ENCODE data around the gene OR5K2. TPM values are rescaled to one million over a fixed set of nuclear protein-coding genes. Genes with fewer than 3 reads are reported as not detected.
A peak's percentile ranks its signal among the peaks of the same experiment; 100 is the strongest.

The OR5K2 gene
- total and polyA plus RNA-seq, 10 of the 15 experiments (the other 5 are each of a cell fraction or from before 2014, with no cell fraction given): 0.12 TPM; not detected in 9

GRCh38 chr3:98540346-98540745 is 42.9 kb downstream of the OR5K2 start (continued):
- peak; percentile 86 for TF ChIP-seq ATF2 (IDR thresholded peaks at IDR 0.05; ENCODE audit: low read length)
- peak; percentile 54 for TF ChIP-seq MEF2B (IDR thresholded peaks at IDR 0.05; ENCODE audit: partially characterized antibody, poor library complexity, severe bottlenecking)
- peak; percentile 8; the same call in 1 of the 2 replicates for TF ChIP-seq JUND (IDR thresholded peaks at IDR 0.05; ENCODE audit: low read depth, low read length)
- TF ChIP-seq POLR2A (IDR thresholded peaks at IDR 0.05; ENCODE audit: low read depth, low read length): no peak
- no peak for TF ChIP-seq USF2 (IDR thresholded peaks at IDR 0.05; ENCODE audit: borderline replicate concordance, low read depth, low read length)
- TF ChIP-seq SIN3A (IDR thresholded peaks at IDR 0.05; ENCODE audit: low read depth, low read length): no peak
- TF ChIP-seq EP300 (IDR thresholded peaks at IDR 0.05; ENCODE audit: borderline replicate concordance in 1 of 2, control insufficient read depth in 1 of 2, low read depth in 2 of 2, low read length in 2 of 2): peak; percentile 74 to 92; a peak in 3 of 4 replicates
- peak; percentile 88 for TF ChIP-seq ZNF24 (IDR thresholded peaks at IDR 0.05)
- TF ChIP-seq SUZ12 (IDR thresholded peaks at IDR 0.05; ENCODE audit: unreplicated experiment): no peak
- TF ChIP-seq SREBF2 (IDR thresholded peaks at IDR 0.05; ENCODE audit: low read length): no peak
- no peak for TF ChIP-seq EZH2 (IDR thresholded peaks at IDR 0.05; ENCODE audit: borderline replicate concordance, control insufficient read depth, low read depth, low read length)
- peak; percentile 30; the same call in 1 of the 2 replicates for TF ChIP-seq RAD51 (IDR thresholded peaks at IDR 0.05)
- TF ChIP-seq POLR2AphosphoS5 (IDR thresholded peaks at IDR 0.05; ENCODE audit: low read length): no peak
- no peak for TF ChIP-seq NFYA (IDR thresholded peaks at IDR 0.05; ENCODE audit: borderline replicate concordance, low read depth, low read length)
- TF ChIP-seq MTA2 (IDR thresholded peaks at IDR 0.05; ENCODE audit: low read depth): peak; percentile 93
- TF ChIP-seq IKZF1 (conservative IDR thresholded peaks at IDR 0.05): peak; percentile 67
- no peak for TF ChIP-seq CBX3 (IDR thresholded peaks at IDR 0.05; ENCODE audit: borderline replicate concordance, low read depth)
- no peak for TF ChIP-seq ZBTB33 (IDR thresholded peaks at IDR 0.05)
- peak; percentile 61; the same call in 1 of the 2 replicates for TF ChIP-seq BMI1 (IDR thresholded peaks at IDR 0.05; ENCODE audit: borderline replicate concordance)
- peak; percentile 68 for TF ChIP-seq ATF7 (IDR thresholded peaks at IDR 0.05; ENCODE audit: low read depth)
- peak; percentile 69; the same call in 1 of the 2 replicates for TF ChIP-seq RELB (IDR thresholded peaks at IDR 0.05; ENCODE audit: low read depth)
- TF ChIP-seq NFXL1 (IDR thresholded peaks at IDR 0.05; ENCODE audit: borderline replicate concordance): no peak
- TF ChIP-seq TAF1 (IDR thresholded peaks at IDR 0.05; ENCODE audit: borderline replicate concordance, low read depth, low read length): 0 out of 2 replicates have a peak, but pooled peaks have one; percentile 40
- TF ChIP-seq CHD4 (IDR thresholded peaks at IDR 0.05): no peak
- TF ChIP-seq RUNX3 (IDR thresholded peaks at IDR 0.05; ENCODE audit: low read length): peak; percentile 99
- no peak for TF ChIP-seq STAT1 (conservative IDR thresholded peaks at IDR 0.05)
- no peak for TF ChIP-seq ASH2L (IDR thresholded peaks at IDR 0.05; ENCODE audit: borderline replicate concordance, low read depth)
- TF ChIP-seq CHD2 (IDR thresholded peaks at IDR 0.05; ENCODE audit: borderline replicate concordance, low read depth, low read length): peak; percentile 63; the same call in 1 of the 2 replicates

Measured in GM12878 (cell line).